DOHH2 (cell line): ENCODE data around the gene SLC39A11.

Experiments
- H3F3A ChIP-seq: fragments of 200-600 bp; sonication (generic), shearing (Covaris generic); 2 replicates; pipeline ENCODE4 v1.6.0; 2016; ENCODE audit warnings: antibody characterized with exemption, mild to moderate bottlenecking; ENCODE audit not compliant: control insufficient read depth, insufficient read depth
- H3K27ac ChIP-seq: fragments of 200-600 bp; sonication (generic); 2 replicates; pipeline ENCODE4 v1.5.1; 2014; ENCODE audit warnings: low read depth, mild to moderate bottlenecking, low read length, moderate library complexity
- H3K27me3 ChIP-seq: fragments of 200-600 bp; sonication (generic); 2 replicates; pipeline ENCODE4 v1.6.1; 2014; ENCODE audit warnings: mild to moderate bottlenecking, low read length, mixed read lengths; ENCODE audit not compliant: control insufficient read depth
- H3K36me3 ChIP-seq: fragments of 200-600 bp; sonication (generic); 2 replicates; pipeline ENCODE4 v1.6.1; 2014; ENCODE audit warnings: mild to moderate bottlenecking, low read length, moderate library complexity, mixed read lengths; ENCODE audit not compliant: control insufficient read depth
- H3K4me1 ChIP-seq: fragments of 200-600 bp; sonication (generic); 2 replicates; pipeline ENCODE4 v1.6.1; 2014; ENCODE audit warnings: mild to moderate bottlenecking, low read length, mixed read lengths; ENCODE audit not compliant: control insufficient read depth
- H3K4me2 ChIP-seq: fragments of 200-600 bp; sonication (generic); 2 replicates; pipeline ENCODE4 v1.6.0; 2014; ENCODE audit warnings: mild to moderate bottlenecking, low read length, moderate library complexity
- H3K4me3 ChIP-seq: fragments of 200-600 bp; sonication (generic); 2 replicates; pipeline ENCODE4 v1.5.1; 2014; ENCODE audit warnings: mild to moderate bottlenecking, low read length, mixed read lengths
- H3K79me2 ChIP-seq: fragments of 200-600 bp; sonication (generic); 2 replicates; pipeline ENCODE4 v1.6.1; 2014; ENCODE audit warnings: mild to moderate bottlenecking, low read length, mixed read lengths; ENCODE audit not compliant: control insufficient read depth
- H3K9me2 ChIP-seq: fragments of 200-600 bp; sonication (generic); replicated peaks from 2 replicates; pipeline ENCODE4 v1.6.1; 2014; ENCODE audit warnings: mild to moderate bottlenecking, low read length, mixed read lengths; ENCODE audit not compliant: control insufficient read depth
- H3K9me3 ChIP-seq: fragments of 200-600 bp; sonication (generic); 2 replicates; pipeline ENCODE4 v1.6.1; 2014; ENCODE audit warnings: antibody characterized with exemption, low read length, mixed read lengths; ENCODE audit not compliant: control insufficient read depth, insufficient read depth
- H4K20me1 ChIP-seq: fragments of 200-600 bp; sonication (generic); 2 replicates; pipeline ENCODE4 v1.6.0; 2014; ENCODE audit warnings: low read depth, mild to moderate bottlenecking, antibody characterized with exemption, low read length, moderate library complexity; ENCODE audit not compliant: control insufficient read depth, insufficient read depth
- CTCF ChIP-seq: fragments of 200-600 bp; sonication (generic); IDR thresholded peaks from one replicate; pipeline ENCODE4 v1.5.1; 2014; ENCODE audit warnings: antibody characterized with exemption, mild to moderate bottlenecking, low read depth, low read length; ENCODE audit not compliant: poor library complexity, severe bottlenecking
- EZH2phosphoT487 ChIP-seq: fragments of 200-600 bp; sonication (generic); IDR thresholded peaks from 2 replicates; pipeline ENCODE4 v1.6.1; 2017; ENCODE audit warnings: borderline replicate concordance, mild to moderate bottlenecking, antibody characterized with exemption, low read length, moderate library complexity, mixed read lengths

Gene SLC39A11

GRCh38 chr17:72915625-72916081 lies 176.8 kb downstream of the SLC39A11 start:
- H3F3A ChIP-seq: no peaks in the 10 kb centered on the region
- H3K79me2 ChIP-seq: no peaks in the 10 kb centered on the region
- H3K9me3 ChIP-seq: no peaks in the 10 kb centered on the region
- no peaks in the 10 kb centered on the region for H3K4me1 ChIP-seq
- H3K27ac ChIP-seq: no peak overlapping the region
- H3K4me2 ChIP-seq: no peak overlapping the region
- H3K4me3 ChIP-seq: no peak overlapping the region
- H3K27me3 ChIP-seq: no peaks in the 10 kb centered on the region
- TF ChIP-seq EZH2phosphoT487: no peak
- TF ChIP-seq CTCF: no peak
- H3K36me3 ChIP-seq: no peaks in the 10 kb centered on the region
- no peaks in the 10 kb centered on the region for H3K9me2 ChIP-seq
- no peaks in the 10 kb centered on the region for H4K20me1 ChIP-seq

GRCh38 chr17:72913142-72913682 lies 179.3 kb downstream of the SLC39A11 start:
- TF ChIP-seq CTCF (no peak), EZH2phosphoT487 (no peak)
- H3K9me2 ChIP-seq: no peaks in the 10 kb centered on the region
- H3K27me3 ChIP-seq: no peaks in the 10 kb centered on the region
- no peaks in the 10 kb centered on the region for H3K36me3 ChIP-seq
- no peak overlapping the region for H3K4me2 ChIP-seq
- no peaks in the 10 kb centered on the region for H4K20me1 ChIP-seq
- H3F3A ChIP-seq: no peaks in the 10 kb centered on the region
- no peaks in the 10 kb centered on the region for H3K4me1 ChIP-seq
- no peaks in the 10 kb centered on the region for H3K79me2 ChIP-seq
- H3K9me3 ChIP-seq: no peaks in the 10 kb centered on the region
- H3K4me3 ChIP-seq: no peak overlapping the region
- H3K27ac ChIP-seq: no peak overlapping the region

- no peak for TF ChIP-seq CTCF
- no peak for TF ChIP-seq EZH2phosphoT487
- no peaks in the 10 kb centered on the region for H3F3A ChIP-seq
- H3K4me2 ChIP-seq: no peak overlapping the region
- H3K9me3 ChIP-seq: no peaks in the 10 kb centered on the region
- no peaks in the 10 kb centered on the region for H4K20me1 ChIP-seq
- H3K79me2 ChIP-seq: no peaks in the 10 kb centered on the region
- no peaks in the 10 kb centered on the region for H3K4me1 ChIP-seq
- H3K27me3 ChIP-seq: no peaks in the 10 kb centered on the region
- no peak overlapping the region for H3K27ac ChIP-seq
- H3K36me3 ChIP-seq: no peaks in the 10 kb centered on the region
- no peaks in the 10 kb centered on the region for H3K9me2 ChIP-seq
- no peak overlapping the region for H3K4me3 ChIP-seq
Observed at GRCh38 chr17:72906306-72906705, 186.2 kb downstream of the SLC39A11 start.

GRCh38 chr17:72903522-72903921 lies 189.0 kb downstream of the SLC39A11 start:
- no peak overlapping the region for H3K27ac ChIP-seq
- H3K4me2 ChIP-seq: no peak overlapping the region
- no peaks in the 10 kb centered on the region for H3K79me2 ChIP-seq
- H3K9me3 ChIP-seq: no peaks in the 10 kb centered on the region
- H3K36me3 ChIP-seq: no peaks in the 10 kb centered on the region
- H3K9me2 ChIP-seq: no peaks in the 10 kb centered on the region
- no peaks in the 10 kb centered on the region for H4K20me1 ChIP-seq
- TF ChIP-seq CTCF: no peak
- TF ChIP-seq EZH2phosphoT487: no peak
- no peaks in the 10 kb centered on the region for H3K4me1 ChIP-seq
- no peaks in the 10 kb centered on the region for H3F3A ChIP-seq
- H3K4me3 ChIP-seq: no peak overlapping the region
- H3K27me3 ChIP-seq: no peaks in the 10 kb centered on the region
